ENCODE data around the gene ETV4.

GRCh38 chr17:43584666-43585102 is 38.5 kb upstream of the ETV4 start:
- TF ChIP-seq RCOR1 (IDR thresholded peaks at IDR 0.05; ENCODE audit: low read depth, low read length) (no peak), EP300 (IDR thresholded peaks at IDR 0.05) (no peak), SMC3 (IDR thresholded peaks at IDR 0.05) (no peak), POLR2A (IDR thresholded peaks at IDR 0.05; ENCODE audit: low read length) (no peak), CTCF (IDR thresholded peaks at IDR 0.05) (no peak), MAFK (IDR thresholded peaks at IDR 0.05; ENCODE audit: partially characterized antibody) (no peak), NFE2L2 (conservative IDR thresholded peaks at IDR 0.05; ENCODE audit: low read length) (no peak)
